GM21786 (cell line): Measurements from ENCODE around the gene SUCLA2.
A peak's percentile ranks its signal among the peaks of the same experiment; 100 is the strongest.
"Not testable (repeated sequence)": the region's sequence is repeated elsewhere in the genome, so short reads cannot be mapped to it uniquely, and the experiment has no call there.

Source experiments
- ATAC-seq: cut with Tn5 transposase; IDR thresholded peaks from one replicate; pipeline ENCODE4 v1.9.1; 2021; ENCODE audit not compliant: unreplicated experiment

The SUCLA2 gene

DNA sequence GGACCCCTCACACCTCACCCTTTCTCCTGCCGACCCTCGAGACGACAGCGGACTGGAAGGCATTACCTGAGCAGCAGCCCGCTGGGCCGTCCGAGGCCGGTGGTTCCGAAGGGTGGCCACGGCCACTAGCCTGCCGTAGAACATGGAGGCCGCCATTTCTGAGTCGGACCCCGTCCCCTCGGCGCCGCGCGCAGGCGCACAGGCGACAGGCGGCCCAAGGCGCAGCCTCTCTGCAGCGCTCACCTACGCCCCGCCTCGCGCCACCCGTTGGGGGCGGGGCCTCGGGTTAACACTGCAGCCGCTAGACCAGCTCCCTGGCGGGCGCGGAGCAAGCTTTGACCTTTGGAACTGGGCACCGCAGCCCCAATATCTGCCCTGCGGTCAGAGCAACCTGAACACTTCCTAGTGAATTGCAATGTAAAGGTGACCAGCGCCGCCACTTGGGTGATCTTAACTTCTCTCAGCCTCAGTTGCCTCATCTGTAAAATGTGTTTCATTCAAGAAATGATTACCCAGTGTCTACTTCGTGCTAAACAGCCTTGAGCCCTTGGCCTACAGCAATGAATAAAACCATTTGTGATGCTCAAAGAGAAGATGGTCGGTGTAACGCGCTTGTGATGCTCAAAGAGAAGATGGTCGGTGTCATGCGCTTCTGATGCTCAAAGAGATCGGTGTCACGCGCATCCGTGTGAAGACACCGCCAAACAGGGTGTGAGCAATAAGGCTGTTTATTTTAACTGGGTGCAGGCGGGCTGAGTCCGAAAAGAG lies at the start of gene SUCLA2:
TSS of gene SUCLA2 (minus strand) at position 160 of the 768 bp plus-strand sequence. CDS start at position 156, 4 bp downstream.
- ATAC-seq: peak; percentile 97

DNA sequence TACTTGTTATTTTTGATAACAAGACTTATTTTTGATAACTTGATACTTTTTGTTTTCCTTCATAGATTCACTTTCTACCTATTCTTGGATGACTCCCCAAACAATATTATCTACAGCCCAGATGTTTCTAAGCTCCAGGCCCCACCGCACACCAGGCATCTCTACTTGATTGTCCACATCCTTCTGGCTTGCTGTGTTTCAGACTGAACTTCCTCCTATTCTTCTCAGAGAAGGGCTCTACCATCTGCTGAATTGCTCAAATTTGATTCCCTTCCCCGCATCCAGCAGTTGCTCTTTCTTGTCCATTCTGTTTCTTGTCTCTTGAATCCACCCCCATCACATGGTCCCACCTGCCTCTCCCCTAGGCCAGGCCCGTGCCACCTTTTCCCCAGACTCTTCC lies 49.5 kb upstream of the SUCLA2 start:
- no peak for ATAC-seq

DNA sequence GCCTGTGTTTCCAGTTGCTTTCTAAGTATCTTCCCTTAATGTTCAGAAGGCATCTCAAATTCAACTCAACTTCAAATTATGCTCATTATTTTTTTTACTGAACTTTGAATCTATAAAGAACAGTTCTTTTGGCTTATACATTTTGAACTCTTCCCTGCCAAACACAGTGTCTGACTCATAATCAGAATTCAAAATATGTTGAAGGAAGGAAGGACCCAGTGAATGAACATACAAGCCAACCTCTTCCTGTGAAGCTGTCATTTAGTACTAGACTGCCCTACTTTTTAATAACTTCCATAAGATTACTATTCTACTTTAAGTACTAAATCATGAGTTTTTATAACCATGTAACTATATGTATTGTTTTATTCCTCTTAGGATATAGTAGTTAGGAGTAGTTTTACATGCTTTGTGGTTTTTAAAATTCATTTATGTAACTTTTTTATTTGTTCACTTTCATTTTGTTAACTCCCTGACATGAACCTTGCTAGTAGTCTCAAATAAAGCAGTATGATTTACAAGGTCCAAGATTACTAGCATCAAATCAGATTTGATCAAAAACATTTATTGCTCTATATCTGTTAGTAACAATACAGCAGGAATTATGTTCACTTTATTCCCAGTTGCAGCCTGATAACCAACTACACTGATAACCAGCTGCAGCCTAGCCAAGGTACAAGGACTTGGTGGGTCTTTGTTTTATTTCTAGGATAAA lies 42.9 kb upstream of the SUCLA2 start:
- ATAC-seq: no peak

DNA sequence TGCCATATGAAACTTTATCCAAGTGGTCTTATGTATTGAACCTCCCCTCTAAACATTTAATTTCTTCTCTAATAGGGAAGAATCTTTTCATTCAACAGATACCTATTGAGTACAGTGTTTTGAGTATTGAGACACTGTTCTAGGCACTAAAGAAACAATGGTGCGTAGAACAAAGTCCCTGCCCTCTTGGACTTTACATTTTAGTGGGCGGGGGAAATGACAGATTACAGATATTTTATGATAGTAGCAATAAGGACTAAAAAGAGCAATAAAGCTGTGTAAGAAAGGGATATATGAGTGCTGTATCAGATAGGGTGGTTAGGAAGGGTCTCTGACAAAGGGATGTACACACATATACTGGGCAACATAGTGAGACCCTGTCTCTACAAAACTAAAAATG lies 41.8 kb upstream of the SUCLA2 start:
- ATAC-seq: no peak

DNA sequence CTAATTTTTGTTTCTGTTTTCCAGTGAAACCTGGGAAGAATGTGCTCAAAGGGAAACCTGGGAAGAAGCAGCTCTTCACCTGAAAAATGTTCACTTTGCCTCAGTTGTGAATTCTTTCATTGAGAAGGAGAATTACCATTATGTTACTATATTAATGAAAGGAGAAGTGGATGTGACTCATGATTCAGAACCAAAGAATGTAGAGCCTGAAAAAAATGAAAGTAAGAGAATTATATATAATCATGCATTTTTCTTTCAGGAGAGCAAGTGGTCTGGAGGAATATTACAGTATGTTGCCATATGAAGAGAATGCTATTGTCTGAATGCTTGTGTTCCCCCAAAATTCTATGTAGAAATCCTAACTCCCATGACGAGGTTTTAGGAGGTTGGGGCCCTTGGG lies 39.8 kb upstream of the SUCLA2 start:
- no peak for ATAC-seq

DNA sequence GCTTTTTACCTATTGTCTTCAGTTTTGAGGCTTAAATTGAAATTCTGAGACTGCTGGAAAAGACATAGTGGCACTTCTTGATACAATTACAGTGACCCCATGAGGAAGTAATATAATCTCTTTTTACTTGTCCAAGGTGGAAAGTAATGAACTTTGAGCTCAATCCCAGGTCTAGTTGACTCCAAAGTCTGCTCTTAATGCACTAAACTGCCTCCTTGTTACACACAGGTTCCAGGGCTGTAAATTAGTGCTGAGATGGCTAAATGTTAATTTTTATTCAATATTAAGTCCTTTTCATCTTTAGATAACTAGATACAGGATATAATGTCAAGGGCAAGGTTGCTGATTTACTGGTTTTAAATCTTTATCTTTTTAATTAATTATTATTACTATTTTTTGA lies 39.0 kb upstream of the SUCLA2 start:
- ATAC-seq: no peak

DNA sequence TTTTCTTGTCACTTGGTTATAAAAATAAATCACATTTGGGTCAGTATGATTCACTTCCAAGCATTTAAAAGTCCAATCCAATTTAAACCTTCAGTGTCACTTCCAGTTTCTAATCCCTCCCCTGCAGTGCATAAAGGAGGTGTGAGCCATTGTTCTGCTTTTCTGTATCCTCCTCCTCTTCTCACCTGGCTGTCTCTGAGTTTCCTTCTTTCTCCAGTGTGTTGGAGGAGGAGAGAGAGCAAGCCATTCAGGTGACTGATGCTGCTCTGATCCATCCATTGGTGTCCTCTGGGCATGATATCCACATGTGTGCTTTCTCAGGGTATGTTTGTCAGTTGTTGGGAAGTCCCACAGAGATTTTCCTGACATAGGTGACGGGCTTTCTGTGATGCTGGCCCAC lies 37.7 kb upstream of the SUCLA2 start:
- no peak for ATAC-seq

DNA sequence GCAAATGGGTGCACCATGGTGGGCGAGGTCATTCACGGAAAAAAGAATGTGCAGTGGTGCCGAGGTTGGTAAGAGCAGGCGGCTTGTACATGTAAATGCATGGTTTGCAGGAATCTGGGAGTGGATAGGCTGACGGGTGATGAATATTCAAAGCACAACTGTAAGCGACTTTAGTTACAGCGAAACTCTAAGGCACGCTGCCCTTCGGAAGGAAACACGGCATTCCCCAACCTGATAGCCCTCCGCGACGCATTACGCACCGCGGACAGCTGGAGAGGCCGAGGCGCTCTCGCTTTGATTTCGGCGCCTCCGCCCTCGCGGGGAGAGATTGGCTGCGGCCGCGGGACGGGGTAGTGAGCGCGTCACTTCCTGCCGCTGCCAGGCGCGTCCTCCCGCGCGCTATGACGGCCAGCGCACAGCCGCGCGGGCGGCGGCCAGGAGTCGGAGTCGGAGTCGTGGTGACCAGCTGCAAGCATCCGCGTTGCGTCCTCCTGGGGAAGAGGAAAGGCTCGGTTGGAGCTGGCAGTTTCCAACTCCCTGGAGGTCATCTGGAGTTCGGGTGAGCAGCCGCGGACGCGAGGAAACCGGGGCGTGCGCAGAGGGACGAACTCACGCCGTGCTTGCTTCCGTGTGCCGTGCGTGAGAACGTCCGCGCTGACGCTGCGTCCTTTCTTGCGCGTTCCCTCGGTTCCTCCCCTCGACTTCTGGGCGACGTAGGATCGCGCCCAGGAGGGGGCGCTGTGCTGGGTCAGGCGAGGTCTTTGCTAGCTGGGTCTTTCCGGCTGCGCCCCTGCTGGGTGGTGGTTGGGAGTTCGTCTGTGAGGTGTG lies 36.5 kb upstream of the SUCLA2 start, which contains the start of gene NUDT15:
TSS of gene NUDT15 (plus strand) at position 381 of the 828 bp plus-strand sequence. CDS start at position 402, 21 bp downstream.
- peak; percentile 91 for ATAC-seq

DNA sequence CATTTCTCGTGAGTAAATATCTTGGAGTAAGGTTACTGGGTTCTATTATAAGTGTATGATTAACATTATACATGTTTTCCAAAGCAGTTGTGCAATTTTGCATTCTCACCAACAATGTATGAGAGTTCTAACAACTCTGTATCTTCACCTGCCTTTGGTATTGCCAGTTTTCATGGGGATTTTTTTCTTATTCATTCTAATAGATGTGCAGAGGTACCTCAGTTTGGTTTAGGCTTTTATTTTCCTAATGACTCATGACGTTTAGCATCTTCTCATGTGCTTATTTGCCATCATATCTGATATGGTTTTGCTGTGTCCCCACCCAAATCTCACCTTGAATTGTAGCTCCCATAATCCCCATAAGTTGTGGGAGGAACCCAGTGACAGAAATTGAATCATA lies 28.8 kb upstream of the SUCLA2 start:
- no peak for ATAC-seq

DNA sequence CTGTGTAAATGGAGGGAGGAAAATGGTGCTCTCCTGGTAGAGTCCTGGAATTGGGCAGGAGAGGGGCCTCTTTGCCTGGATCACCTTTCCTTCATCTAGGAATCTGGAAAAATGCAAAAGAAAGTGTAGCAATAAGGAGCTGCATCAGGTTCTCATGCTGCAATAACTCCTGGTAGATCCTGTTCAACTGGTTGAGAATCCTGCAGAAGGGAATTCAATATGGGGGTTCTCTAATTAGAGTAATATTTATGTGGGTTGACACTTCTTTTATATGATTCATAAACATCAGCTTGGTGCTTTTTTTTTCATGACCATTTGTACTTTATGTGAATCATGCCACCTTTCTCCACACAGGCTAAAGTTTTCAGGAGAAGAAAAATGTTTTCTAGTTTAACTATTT lies 27.0 kb upstream of the SUCLA2 start:
- no peak for ATAC-seq

DNA sequence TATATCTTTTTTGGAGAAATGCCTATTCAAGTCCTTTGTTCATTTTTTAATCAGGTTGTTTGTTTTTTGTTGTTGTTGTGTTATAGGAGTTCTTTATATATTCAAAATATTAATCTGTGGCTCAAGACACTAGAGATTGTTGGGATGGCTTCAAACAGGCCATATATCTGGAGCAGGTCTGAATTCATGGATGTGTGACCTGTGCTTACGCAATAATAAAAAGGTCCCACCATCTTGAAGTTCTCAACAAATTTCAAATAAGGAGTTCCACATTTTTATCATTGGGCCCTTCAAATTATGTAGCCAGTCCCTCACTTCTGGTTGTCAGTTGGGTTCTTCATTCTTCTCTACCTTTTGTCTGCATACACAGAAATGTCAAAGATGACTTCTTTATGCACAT lies 18.7 kb upstream of the SUCLA2 start:
- no peak for ATAC-seq

DNA sequence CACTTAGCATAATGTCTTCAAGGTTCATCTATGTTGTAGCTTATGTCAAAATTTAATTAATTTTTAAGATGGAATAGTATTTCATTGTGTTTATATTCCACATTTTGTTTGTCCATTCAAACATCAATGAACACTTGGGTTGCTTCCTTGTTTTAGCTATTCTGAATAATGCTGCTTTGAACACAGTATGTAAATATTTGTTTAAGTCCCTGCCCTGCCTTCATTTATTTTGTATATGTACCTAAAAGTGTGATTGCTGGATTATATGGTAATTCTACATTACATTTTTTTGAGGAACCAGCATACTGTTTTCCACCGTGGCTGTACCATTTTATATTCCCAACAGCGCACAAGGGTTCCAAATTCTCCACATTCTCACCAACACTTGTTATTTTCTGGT lies 17.6 kb upstream of the SUCLA2 start:
- ATAC-seq: no peak

DNA sequence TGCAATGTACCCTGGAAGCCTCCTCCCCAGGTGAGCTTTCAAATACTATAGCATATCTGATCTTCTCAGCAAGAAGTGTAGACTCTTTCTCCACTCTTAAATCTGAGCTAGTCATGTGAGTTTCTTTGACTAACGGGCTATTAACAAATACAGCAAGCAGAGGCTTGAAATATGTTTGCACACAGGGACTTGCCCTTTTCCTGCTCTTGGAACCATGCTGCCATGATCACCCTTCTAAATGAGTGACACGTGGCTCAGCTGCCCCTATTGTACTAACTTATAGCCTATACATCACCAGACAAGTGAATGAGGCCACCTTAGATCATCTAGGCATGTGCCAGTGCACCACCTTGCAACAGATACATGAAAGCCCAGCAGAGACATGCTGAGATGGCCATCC lies 13.3 kb upstream of the SUCLA2 start:
- ATAC-seq: no peak

DNA sequence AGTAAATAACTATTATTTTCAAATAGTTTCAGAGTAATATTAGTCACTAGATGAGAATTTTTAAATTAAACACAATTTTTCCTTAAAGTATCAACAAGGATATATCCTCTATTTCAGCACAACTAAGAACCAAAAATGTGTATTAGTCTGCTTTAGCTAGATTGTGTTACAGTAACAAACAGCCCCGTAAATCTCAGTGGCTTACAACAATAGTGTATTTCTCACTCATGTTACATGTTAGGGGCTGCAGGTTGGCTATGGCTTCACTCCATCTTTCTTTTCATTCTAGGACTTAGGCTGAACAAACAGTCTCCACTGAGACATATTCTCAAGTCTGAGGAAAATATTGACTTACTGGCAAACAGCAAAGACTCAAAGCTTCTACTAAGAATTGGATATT lies 11.6 kb upstream of the SUCLA2 start:
- no peak for ATAC-seq

DNA sequence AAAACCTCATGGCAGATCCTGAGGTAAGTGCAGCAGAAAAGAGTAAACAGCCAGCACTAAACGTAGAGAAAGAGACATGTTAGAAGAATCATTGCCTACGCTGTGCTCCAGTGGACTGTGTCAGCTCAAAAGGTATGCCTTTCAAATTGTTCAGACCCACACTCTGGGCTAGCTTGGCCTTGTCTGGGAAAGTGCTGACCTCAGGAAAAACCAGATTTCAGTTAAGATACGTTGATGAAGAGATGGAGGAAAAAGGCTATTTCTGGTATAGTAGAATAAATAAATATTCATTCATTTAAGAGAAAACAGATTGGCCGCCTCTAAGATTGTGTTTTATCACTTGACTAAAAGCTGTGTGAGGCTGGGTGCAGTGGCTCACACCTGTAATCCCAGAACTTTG lies 9.6 kb upstream of the SUCLA2 start:
- no peak for ATAC-seq

DNA sequence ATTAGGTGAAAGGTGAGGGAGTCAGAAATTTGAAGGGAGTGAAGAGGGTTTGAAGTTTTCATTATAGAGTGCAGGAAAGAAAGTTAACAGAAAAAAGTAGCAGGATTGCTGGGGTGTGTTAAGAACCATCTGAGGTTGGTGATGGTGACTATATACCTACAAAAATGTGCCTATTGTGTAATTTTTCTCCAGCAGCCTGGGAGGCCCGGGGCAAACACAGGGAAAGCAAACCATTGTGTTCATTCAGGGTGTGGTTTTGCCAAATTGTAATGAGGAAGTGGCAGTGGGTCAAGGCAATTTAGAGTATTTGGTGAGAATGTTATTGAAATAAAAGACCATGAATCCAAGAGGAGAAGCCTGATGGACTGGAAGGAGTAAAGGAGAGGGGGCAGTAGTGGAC lies 8.2 kb upstream of the SUCLA2 start:
- no peak for ATAC-seq

DNA sequence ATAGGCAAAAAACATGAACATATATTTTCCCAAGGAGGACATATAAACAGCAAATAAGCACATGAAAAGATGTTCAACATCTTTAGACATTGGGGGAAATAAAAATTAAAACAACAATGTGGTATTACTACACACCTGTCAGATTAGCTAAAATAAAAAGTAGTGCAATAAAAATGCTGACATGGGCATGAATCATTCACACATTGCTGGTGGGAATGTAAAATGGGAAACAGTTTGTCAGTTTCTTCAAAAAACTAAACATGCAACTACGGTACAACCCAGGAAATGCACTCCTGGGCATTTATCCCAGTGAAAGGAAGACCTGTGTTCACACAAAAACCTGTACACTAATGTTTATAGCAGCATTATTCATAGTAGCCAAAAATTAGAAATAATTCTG lies 5.3 kb upstream of the SUCLA2 start:
- no peak for ATAC-seq

DNA sequence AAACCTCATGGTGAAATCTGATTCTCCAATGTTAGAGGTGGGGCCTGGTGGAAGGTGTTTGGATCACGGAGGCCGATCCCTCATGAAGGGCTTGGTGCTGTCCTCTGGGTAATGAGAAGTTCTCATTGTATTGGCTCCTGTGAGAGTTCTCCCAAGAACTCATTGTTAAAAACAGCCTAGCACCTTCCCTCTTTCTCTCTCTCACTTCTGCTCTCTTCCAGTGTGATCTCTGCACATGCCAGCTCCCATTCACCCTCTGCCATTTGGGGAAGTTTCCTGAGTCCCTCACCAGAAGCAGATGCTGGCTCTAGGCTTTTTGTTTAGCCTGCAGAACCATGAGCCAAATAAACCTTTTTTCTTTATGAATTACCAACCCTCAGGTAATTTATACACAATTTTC lies 3.1 kb upstream of the SUCLA2 start:
- no peak for ATAC-seq

DNA sequence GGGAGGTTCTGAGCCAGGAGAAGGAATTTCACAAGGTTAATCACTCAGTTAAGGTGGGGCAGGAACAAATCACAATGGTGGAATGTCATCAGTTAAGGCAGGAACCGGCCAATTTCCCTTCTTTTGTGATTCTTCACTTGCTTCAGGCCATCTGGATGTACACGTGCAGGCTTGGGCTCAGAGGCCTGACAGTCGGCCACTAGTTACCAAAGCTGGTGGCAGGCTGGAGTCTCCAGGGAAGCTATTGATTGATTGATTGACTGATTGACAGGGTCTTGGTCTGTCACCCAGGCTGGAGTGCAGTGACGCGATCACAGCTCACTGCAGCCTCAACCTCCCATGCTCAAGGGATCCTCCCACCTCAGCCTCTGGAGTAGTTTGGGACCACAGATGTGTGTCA lies 926 bp upstream of the SUCLA2 start:
- not testable (repeated sequence) for ATAC-seq

DNA sequence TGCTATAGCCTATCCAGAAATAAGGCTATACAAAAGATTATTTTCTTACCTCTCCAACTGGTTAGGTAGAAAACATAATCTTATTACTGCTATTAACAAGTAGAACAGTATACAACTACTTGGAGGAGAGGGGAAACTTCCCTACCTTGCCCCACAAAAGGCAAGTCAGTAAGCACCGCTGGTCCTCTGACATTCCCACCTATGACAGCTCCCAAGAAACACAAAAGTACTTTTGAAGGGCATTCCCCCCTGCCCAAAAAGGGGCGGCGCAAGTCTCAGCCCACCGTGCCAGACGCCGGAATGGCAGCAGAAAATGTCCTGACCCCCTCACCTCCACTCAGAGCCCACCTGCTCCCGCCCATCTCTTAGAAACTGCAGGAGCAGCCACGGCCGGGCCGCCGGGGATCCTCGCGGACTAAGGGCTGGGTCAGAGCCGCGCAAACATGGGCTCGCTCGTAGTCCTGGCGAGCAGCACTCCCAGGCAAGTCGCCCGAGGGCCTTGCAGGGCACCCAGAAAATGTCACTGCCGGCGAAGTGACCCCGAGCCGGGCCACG lies 437 bp downstream of the SUCLA2 start:
- ATAC-seq: peak; percentile 32

DNA sequence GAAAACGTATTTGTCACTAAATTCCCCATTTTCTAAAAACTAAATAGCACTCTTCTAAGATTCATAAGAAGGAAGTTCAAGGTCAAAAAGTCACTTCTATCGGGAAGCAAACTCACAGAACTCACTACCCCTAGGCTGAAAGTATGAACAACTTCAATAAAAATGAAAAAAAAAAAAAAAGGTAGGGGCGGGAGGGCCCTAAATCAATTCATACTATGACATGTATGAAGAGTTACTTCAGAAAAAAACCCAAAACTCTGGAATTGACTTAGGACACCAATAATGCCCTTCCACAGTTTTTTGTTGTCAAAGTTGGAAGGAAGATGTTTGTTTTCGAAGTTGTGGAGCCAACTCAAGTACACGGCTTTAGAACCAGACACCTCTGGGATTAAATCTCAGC lies 1.1 kb downstream of the SUCLA2 start:
- ATAC-seq: no peak
